HG02852 (cell line): ENCODE measurements around the gene DND1.
"Not testable (repeated sequence)": the region's sequence is repeated elsewhere in the genome, so short reads cannot be mapped to it uniquely, and the experiment has no call there.

Experiments used
- ATAC-seq: cut with Tn5 transposase; IDR thresholded peaks from one replicate; pipeline ENCODE4 v1.9.1; 2021; ENCODE audit warnings: mild to moderate bottlenecking, moderate library complexity; ENCODE audit not compliant: unreplicated experiment

The DND1 gene

GRCh38 chr5:140631831-140632365, 41.5 kb downstream of the DND1 start:
- ATAC-seq: peak; percentile 47

DNA sequence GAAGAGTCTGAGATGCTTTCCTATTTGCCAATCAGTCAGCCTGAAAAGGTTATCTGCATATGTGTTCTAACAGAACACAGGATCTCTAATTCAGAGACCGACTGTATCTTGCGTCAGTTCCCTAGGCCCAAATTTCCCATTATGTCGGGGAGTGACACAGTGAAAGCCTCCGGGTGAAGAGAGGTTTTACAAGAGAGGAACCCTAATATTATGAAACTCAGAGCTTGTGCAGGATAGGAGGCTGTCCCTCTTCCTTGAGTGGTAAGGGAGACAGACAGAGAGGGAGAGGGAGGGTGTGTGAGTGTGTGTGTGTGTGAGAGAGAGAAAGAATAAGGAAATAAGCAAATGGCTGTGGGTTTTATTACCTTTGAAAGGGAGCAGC, 42.3 kb downstream of the DND1 start:
- no peak for ATAC-seq

DNA sequence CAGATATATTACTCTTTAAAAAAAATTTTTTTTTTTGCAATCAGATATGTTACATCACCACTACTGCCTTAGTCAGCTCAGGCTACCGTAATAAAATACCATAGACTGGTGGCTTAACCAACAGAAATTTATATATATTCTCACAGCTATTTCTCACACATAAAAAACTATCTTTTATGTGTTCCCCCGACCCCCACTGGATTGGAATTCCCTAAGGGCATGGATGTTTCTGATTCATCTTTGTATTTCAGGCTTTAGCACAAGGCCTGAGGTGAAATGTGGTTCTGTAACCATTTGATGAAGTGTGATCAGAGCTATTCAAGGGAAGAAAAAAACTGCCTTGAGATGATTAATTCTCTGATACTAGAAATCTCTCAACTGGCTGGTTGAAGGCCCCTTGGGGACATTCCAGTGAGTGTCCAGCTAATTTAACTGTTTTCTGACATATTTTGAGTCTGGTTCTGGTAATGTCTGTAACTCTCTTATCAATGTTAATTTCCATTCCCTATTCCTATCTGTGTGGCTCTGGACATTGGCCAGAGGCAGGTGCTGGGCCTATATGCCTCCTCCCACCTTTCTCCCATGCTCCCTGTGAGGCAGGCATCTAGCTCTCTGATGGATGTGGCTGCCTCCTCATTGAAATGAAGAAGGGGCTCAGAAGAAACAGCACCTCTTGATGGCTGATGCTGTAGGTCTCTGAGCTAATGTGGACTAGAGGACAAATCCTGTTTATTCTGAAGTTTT, 42.9 kb downstream of the DND1 start:
- no peak for ATAC-seq

DNA sequence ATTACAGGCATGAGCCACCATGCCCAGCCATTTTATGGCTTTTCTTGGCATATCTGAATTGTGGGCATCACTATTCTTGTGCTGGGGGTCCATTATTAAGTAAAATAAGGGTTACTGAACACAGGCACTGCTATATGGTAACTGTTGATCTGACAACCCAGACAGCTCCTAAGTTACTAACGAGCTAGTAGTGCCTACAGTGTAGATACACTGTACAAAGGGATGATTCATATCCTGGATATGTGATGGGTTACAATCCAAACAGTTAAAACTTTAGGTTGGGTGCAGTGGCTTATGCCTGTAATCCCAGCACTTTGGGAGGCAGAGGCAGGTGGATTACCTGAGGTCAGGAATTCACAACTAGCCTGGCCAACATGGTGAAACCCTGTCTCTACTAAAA, 44.7 kb downstream of the DND1 start:
- ATAC-seq: no peak

DNA sequence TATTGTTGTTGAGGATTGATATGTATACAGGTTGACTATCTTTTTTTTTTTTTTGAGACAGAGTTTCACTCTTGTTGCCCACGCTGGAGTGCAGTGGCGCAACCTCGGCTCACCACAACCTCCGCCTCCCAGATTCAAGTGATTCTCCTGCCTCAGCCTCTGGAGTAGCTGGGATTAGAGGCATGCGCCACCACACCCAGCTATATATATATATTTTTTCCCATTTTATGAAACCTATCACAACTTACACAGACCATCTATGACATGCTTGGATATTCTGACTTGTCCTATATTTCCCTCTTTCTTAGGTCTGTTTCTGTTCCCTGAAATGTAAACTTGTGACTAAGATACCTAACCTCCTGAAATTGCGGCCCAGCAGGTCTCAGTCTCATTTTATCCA, 45.4 kb downstream of the DND1 start:
- no peak for ATAC-seq

DNA sequence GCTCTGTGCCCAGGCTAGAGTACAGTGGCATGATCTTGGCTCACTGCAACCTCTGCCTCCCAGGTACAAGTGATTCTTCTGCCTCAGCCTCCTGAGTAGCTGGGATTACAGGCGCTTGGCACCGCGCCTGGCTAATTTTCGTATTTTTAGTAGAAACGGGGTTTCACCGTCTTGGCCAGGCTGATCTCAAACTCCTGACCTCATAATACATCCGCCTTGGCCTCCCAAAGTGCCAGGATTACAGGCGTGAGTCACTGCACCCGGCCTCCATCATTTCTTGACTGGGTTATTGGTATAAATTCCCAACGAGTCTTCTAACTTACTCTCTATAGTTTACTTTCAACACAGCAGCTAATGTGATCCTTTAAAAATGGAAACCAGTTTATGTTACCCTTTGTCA, 48.5 kb downstream of the DND1 start:
- not testable (repeated sequence) for ATAC-seq

DNA sequence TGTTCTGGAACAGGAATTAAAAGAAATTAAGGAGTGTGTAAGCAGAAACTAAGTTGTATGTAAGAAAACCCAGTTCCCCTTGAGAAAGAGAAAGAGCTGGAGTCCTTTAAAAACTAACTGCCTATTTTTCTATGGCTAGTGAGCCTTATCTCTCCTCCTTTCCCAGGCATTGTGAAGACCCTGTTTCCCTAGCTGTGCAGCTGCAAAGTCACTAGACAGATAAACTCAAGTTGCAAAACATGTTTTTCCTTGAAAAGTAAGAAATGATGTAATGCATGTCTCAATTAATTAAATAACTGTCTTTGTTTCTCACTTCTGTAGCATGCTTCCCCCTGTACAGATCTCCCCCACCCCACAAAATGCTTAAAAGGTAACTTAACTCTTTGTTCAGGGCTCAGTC, 50.3 kb downstream of the DND1 start:
- ATAC-seq: not testable (repeated sequence)

DNA sequence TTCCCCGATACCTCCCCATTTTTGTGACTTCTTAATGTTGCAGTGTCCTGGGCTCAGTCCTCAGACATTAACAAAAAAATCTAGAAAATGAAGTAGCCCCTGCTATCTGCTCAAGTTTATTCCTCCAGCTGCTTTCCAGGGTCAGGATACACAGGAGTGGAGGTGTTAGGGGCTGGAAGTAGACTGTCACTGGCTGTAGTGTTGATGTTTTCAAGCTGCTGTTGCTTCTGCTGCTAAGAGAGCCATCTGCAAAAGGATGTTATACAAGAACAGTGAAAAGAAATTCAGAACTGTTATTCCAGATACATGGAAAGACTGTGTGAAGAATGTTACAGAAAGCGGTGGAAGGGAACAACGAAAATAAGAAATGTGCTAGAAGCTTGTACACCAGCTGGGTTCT, 51.1 kb downstream of the DND1 start:
- ATAC-seq: no peak
